Stomach (tissue), 9 donors: ENCODE results near the gene SMIM11. TPM values are rescaled to one million over a fixed set of nuclear protein-coding genes. Genes with fewer than 3 reads are reported as not detected.
A peak's percentile ranks its signal among the peaks of the same experiment; 100 is the strongest.

ENCODE experiments used
- DNase-seq, 2 donors: peaks; one replicate each; pipeline versions ENCODE4 v3.0.0 to v3.0.0-alpha.2; 2013 to 2019
- H3K27ac ChIP-seq, 5 donors: fragments of 200-600 bp in 4 of 5; sonication (generic) in 4 of 5; one replicate each; pipeline ENCODE4 v1.5.1; 2013 to 2019; ENCODE audit warnings: mild to moderate bottlenecking in 1 of 5, moderate library complexity in 1 of 5
- H3K27me3 ChIP-seq, 3 donors: fragments of 200-600 bp; sonication (generic); one replicate each; pipeline ENCODE4 v1.5.1; 2017 to 2019; ENCODE audit warnings: mixed run types in 1 of 3
- H3K36me3 ChIP-seq, 4 donors: fragments of 200-600 bp; sonication (generic); 1 replicate in 3 of 4; 2 replicates in 1 of 4; pipeline ENCODE4 v1.5.1; 2016 to 2019
- H3K4me1 ChIP-seq, 4 donors: fragments of 200-600 bp; sonication (generic); one replicate each; pipeline ENCODE4 v1.5.1; 2016 to 2019
- H3K4me3 ChIP-seq, 4 donors: fragments of 200-600 bp; sonication (generic) in 3 of 4; one replicate each; pipeline ENCODE4 v1.5.1; 2016 to 2019; ENCODE audit warnings: mild to moderate bottlenecking in 1 of 4
- H3K9me3 ChIP-seq, 4 donors: fragments of 200-600 bp; sonication (generic); one replicate each; pipeline ENCODE4 v1.5.1; 2016 to 2019
- CTCF ChIP-seq, 7 experiments: fragments of 450-650 bp in 4 of 7; fragments of 200-600 bp in 3 of 7; sonication (generic) in 3 of 7; IDR thresholded peaks; one replicate each; pipeline ENCODE4 v1.5.1; 2016 to 2019; ENCODE audit warnings: antibody characterized with exemption in 7 of 7, control low read depth in 2 of 7, mild to moderate bottlenecking in 1 of 7
- EP300 ChIP-seq: sonication (generic); formaldehyde crosslinking; IDR thresholded peaks from one replicate; pipeline ENCODE4 v1.6.1; 2017; ENCODE audit warnings: antibody characterized with exemption
- POLR2A ChIP-seq, 4 donors: fragments of 450-650 bp; IDR thresholded peaks; one replicate each; pipeline ENCODE4 v1.6.1; 2016; ENCODE audit warnings: antibody characterized with exemption in 4 of 4, control low read depth in 2 of 4, mild to moderate bottlenecking in 1 of 4, moderate library complexity in 1 of 4
- POLR2AphosphoS5 ChIP-seq, 3 donors: sonication (generic); formaldehyde crosslinking; IDR thresholded peaks; one replicate each; pipeline ENCODE4 v1.6.1; 2016; ENCODE audit warnings: antibody characterized with exemption in 3 of 3
- WGBS, 5 donors: extraction: QIAGEN DNeasy Blood & Tissue Kit in 3 of 5; methylation state at CpG; one replicate each; pipeline versions ENCODE4 v1.1.5 to v1.1.7; 2013 to 2018; 5-methylcytosine and 5-hydroxymethylcytosine counted together
- intact Hi-C: fragments of 100-400 bp; cut with DNase I; formaldehyde crosslinking; loops from one replicate; pipeline ENCODE4 v1.15.1; 2023; ENCODE audit warnings: low total_unique reads
- polyA plus RNA-seq, 3 donors: library from polyadenylated mRNA; stranded (reverse); fragments of 200-250 nt; gene quantifications; one replicate each; pipeline ENCODE4 v1.2.3, GENCODE V29; 2013
- total RNA-seq, 5 donors: library from RNA; depleted of rRNA; stranded (reverse); fragments of >200 nt; gene quantifications; one replicate each; pipeline versions ENCODE4 v1.1.0 to v1.2.3, GENCODE V29; 2014 to 2016
- donor health status: healthy with polysubstance abuse.
- donor health status: Bipolar disorder and iron deficiency.
- donor health status: healthy.

The SMIM11 gene
- total and polyA plus RNA-seq, 8 donors = 1.2 to 29.5 (median 16.2) TPM; not detected in 1

- 51 to 69% (median 68%) methylated on average over 7 to 10 of the region's 10 CpGs for WGBS, 5 donors
- intact Hi-C loops = loop anchor here (5.0 kb wide), 1 partner anchor 424 kb away; no protein-coding TSS in a partner anchor
- H3K4me3 ChIP-seq = no peak overlapping the region
- TF ChIP-seq POLR2AphosphoS5 (IDR thresholded peaks at IDR 0.05) (peak in 2 of 3 donors; percentile 26 to 52), POLR2A (IDR thresholded peaks at IDR 0.05) (no peak)
- no peaks in the 10 kb centered on the region for H3K36me3 ChIP-seq
- H3K4me1 ChIP-seq = peaks cover 0 to 30% (median 0%) of the 10 kb centered on the region in 4 donors
- DNase-seq = peak in 1 of 2 donors; percentile 53
- H3K9me3 ChIP-seq = no peaks in the 10 kb centered on the region
- H3K27me3 ChIP-seq = no peaks in the 10 kb centered on the region
- peak overlapping the region in 4 of 5 donors; percentile 58 to 70 (median 59) for H3K27ac ChIP-seq
Measured at GRCh38 chr21:34345892-34346291, 29.4 kb upstream of the SMIM11 start.

- intact Hi-C loops = loop anchor here (5.0 kb wide), 1 partner anchor 427 kb away; no protein-coding TSS in a partner anchor
- DNase-seq = no peak
- Histone ChIP-seq H3K27me3 (no peaks in the 10 kb centered on the region), H3K9me3 (no peaks in the 10 kb centered on the region), H3K4me3 (no peak overlapping the region), H3K4me1 (peaks cover 0 to 30% (median 4%) of the 10 kb centered on the region in 4 donors), H3K27ac (no peak overlapping the region), H3K36me3 (no peaks in the 10 kb centered on the region)
- TF ChIP-seq POLR2A (IDR thresholded peaks at IDR 0.05) = no peak
- no peak for TF ChIP-seq EP300
- no peak for TF ChIP-seq POLR2AphosphoS5 (IDR thresholded peaks at IDR 0.05)
- TF ChIP-seq CTCF (IDR thresholded peaks at IDR 0.05) = no peak
- 75 to 81% (median 78%) methylated on average over 5 of the region's 5 CpGs for WGBS, 5 donors
Measured at GRCh38 chr21:34348890-34349519, 26.3 kb upstream of the SMIM11 start.

GRCh38 chr21:34351786-34352241 lies 23.5 kb upstream of the SMIM11 start:
- H3K36me3 ChIP-seq = no peaks in the 10 kb centered on the region
- no peak overlapping the region for H3K27ac ChIP-seq
- intact Hi-C loops = no loop called here
- TF ChIP-seq POLR2AphosphoS5 (IDR thresholded peaks at IDR 0.05) = peak in 2 of 3 donors; percentile 30 to 73
- peak in 5 of 7 experiments; percentile 40 to 83 (median 54) for TF ChIP-seq CTCF (IDR thresholded peaks at IDR 0.05)
- no peak for TF ChIP-seq POLR2A (IDR thresholded peaks at IDR 0.05)
- no peak for TF ChIP-seq EP300
- H3K4me1 ChIP-seq = peaks cover 0 to 13% (median 4%) of the 10 kb centered on the region in 4 donors
- peak; percentile 61 to 90 for DNase-seq
- WGBS, 5 donors = 20 to 26% (median 26%) methylated on average over 6 of the region's 6 CpGs
- H3K9me3 ChIP-seq = no peaks in the 10 kb centered on the region
- peaks cover 0 to 6% (median 0%) of the 10 kb centered on the region in 3 donors for H3K27me3 ChIP-seq
- no peak overlapping the region for H3K4me3 ChIP-seq

- intact Hi-C loops = no loop called here
- no peak for TF ChIP-seq POLR2A (IDR thresholded peaks at IDR 0.05)
- TF ChIP-seq EP300 = no peak
- no peak for TF ChIP-seq CTCF (IDR thresholded peaks at IDR 0.05)
- no peak for TF ChIP-seq POLR2AphosphoS5 (IDR thresholded peaks at IDR 0.05)
- H3K9me3 ChIP-seq = no peaks in the 10 kb centered on the region
- peaks cover 0 to 6% (median 0%) of the 10 kb centered on the region in 3 donors for H3K27me3 ChIP-seq
- WGBS, 5 donors = 91 to 95% (median 94%) methylated on average over 4 of the region's 4 CpGs
- DNase-seq = no peak
- no peak overlapping the region for H3K27ac ChIP-seq
- H3K4me1 ChIP-seq = peaks cover 0 to 7% (median 3%) of the 10 kb centered on the region in 4 donors
- no peak overlapping the region for H3K4me3 ChIP-seq
- no peaks in the 10 kb centered on the region for H3K36me3 ChIP-seq
Measured at GRCh38 chr21:34352556-34352955, 22.8 kb upstream of the SMIM11 start.

- no peak overlapping the region for H3K4me3 ChIP-seq
- H3K4me1 ChIP-seq = peaks cover 0 to 7% (median 0%) of the 10 kb centered on the region in 4 donors
- TF ChIP-seq POLR2A (IDR thresholded peaks at IDR 0.05) (no peak), CTCF (IDR thresholded peaks at IDR 0.05) (no peak), POLR2AphosphoS5 (IDR thresholded peaks at IDR 0.05) (no peak), EP300 (no peak)
- intact Hi-C loops = no loop called here
- no peaks in the 10 kb centered on the region for H3K36me3 ChIP-seq
- WGBS, 5 donors = 80 to 91% (median 88%) methylated on average over 6 of the region's 6 CpGs
- no peaks in the 10 kb centered on the region for H3K9me3 ChIP-seq
- DNase-seq = no peak
- H3K27ac ChIP-seq = no peak overlapping the region
- H3K27me3 ChIP-seq = peaks cover 0 to 6% (median 0%) of the 10 kb centered on the region in 3 donors
Measured at GRCh38 chr21:34353182-34353581, 22.1 kb upstream of the SMIM11 start.
